ENCODE data around the gene WDR1. TPM values are rescaled to one million over a fixed set of nuclear protein-coding genes. Genes with fewer than 3 reads are reported as not detected.

The WDR1 gene
- total RNA-seq, 1 experiment from 2014 or later = 367 TPM

DNA sequence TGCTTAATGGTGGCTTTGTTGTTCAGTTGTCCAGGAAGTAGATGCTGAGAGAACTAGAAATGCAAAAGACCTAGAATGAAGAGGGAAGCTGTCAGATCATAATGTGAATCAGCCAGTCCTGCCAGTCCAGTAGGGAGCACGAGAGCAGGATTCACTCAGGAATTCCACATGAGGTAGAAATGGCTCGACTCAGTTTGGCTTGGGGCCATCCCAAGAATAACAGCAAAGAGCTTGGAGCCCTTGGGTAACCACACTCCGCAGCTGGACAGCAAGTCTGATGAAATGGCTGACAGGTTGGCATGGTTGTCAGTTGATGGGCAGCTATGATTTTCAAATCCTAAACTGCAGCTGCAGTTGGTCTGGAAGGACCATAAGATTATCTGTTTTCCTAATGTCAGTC lies 44.5 kb upstream of the WDR1 start:
- no peak overlapping the region for H2BK20ac ChIP-seq (ENCODE audit: low read depth, low read length, poor library complexity, severe bottlenecking)
- DNase-seq = no peak
- H2AK5ac ChIP-seq (ENCODE audit: insufficient read length, low read length) = no peak overlapping the region
- H3K79me1 ChIP-seq (ENCODE audit: insufficient read depth, low read depth, low read length, poor library complexity, severe bottlenecking) = no peaks in the 10 kb centered on the region
- no peak overlapping the region for H3T11ph ChIP-seq (ENCODE audit: low read length)
- Mint-ChIP-seq H3K4me3 (no peak overlapping the region), H3K27me3 (ENCODE audit: low read depth) (peaks cover 16% of the 10 kb centered on the region), H3K36me3 (ENCODE audit: insufficient read depth in 1 of 3, low read depth in 3 of 3) (no peaks in the 10 kb centered on the region), H3K9me3 (no peaks in the 10 kb centered on the region), H3K27ac (no peak overlapping the region), H3K4me1 (peaks cover 10 to 13% of the 10 kb centered on the region in 2 experiments)
- no peak overlapping the region for H2BK15ac ChIP-seq (ENCODE audit: low read depth, low read length)
- no peak overlapping the region for H2BK120ac ChIP-seq (ENCODE audit: low read depth, low read length, poor library complexity, severe bottlenecking)
- no peak overlapping the region for H3K18ac ChIP-seq (ENCODE audit: insufficient read length, low read depth, low read length)
- H4K20me1 ChIP-seq (ENCODE audit: control insufficient read depth, insufficient read depth, insufficient read length) = no peaks in the 10 kb centered on the region
- no peak overlapping the region for H2AFZ ChIP-seq (ENCODE audit: low read length)
- H2BK12ac ChIP-seq (ENCODE audit: insufficient read length, low read depth, low read length) = no peak overlapping the region
- H3K23me2 ChIP-seq (ENCODE audit: insufficient read length, low read depth, low read length, poor library complexity, severe bottlenecking) = no peaks in the 10 kb centered on the region
- no peak overlapping the region for H3K4me2 ChIP-seq (ENCODE audit: insufficient read depth, insufficient read length, low read length)
- TF ChIP-seq, protein P1, sequence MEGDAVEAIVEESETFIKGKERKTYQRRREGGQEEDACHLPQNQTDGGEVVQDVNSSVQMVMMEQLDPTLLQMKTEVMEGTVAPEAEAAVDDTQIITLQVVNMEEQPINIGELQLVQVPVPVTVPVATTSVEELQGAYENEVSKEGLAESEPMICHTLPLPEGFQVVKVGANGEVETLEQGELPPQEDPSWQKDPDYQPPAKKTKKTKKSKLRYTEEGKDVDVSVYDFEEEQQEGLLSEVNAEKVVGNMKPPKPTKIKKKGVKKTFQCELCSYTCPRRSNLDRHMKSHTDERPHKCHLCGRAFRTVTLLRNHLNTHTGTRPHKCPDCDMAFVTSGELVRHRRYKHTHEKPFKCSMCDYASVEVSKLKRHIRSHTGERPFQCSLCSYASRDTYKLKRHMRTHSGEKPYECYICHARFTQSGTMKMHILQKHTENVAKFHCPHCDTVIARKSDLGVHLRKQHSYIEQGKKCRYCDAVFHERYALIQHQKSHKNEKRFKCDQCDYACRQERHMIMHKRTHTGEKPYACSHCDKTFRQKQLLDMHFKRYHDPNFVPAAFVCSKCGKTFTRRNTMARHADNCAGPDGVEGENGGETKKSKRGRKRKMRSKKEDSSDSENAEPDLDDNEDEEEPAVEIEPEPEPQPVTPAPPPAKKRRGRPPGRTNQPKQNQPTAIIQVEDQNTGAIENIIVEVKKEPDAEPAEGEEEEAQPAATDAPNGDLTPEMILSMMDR (conservative IDR thresholded peaks at IDR 0.05) = no peak
- no CpG with 5 or more reads among the region's 3 CpGs for WGBS (ENCODE audit: extremely low coverage, insufficient read length, low lambda C conversion rate)
- no peaks in the 10 kb centered on the region for H3K9me3 ChIP-seq (ENCODE audit: control insufficient read depth, low read depth, low read length)
- H3K4me1 ChIP-seq (ENCODE audit: insufficient read depth, low read length) = no peaks in the 10 kb centered on the region
- H4K91ac ChIP-seq (ENCODE audit: insufficient read length, low read depth, low read length) = no peak overlapping the region
- no peak overlapping the region for H2BK5ac ChIP-seq (ENCODE audit: insufficient read length, low read length)
- no peak overlapping the region for H4K5ac ChIP-seq (ENCODE audit: insufficient read length, low read depth, low read length)
- 0 out of 2 replicates have a peak, but pooled peaks cover 2% of the 10 kb centered on the region for H3K27me3 ChIP-seq (ENCODE audit: insufficient read depth, low read length)
- no peaks in the 10 kb centered on the region for H3K79me2 ChIP-seq (ENCODE audit: insufficient read depth, low read length)
- H3K23ac ChIP-seq (ENCODE audit: insufficient read length, low read depth, low read length) = no peak overlapping the region
- no peak overlapping the region for H3K14ac ChIP-seq (ENCODE audit: insufficient read depth, low read length)
- H3K9ac ChIP-seq (ENCODE audit: extremely low read depth, insufficient read length, low read length) = no peak overlapping the region
- H4K8ac ChIP-seq (replicated peaks; ENCODE audit: insufficient read length, low read depth, low read length) = no peak overlapping the region
- H3K56ac ChIP-seq (ENCODE audit: insufficient read length, low read depth, low read length) = no peak overlapping the region
- no peak overlapping the region for H3K4ac ChIP-seq (ENCODE audit: low read depth, low read length)
- no peak overlapping the region for H3K27ac ChIP-seq (ENCODE audit: insufficient read length, low read depth, low read length)

Data from H9 (cell line).